ENCODE data around the gene CDC7.
A peak's percentile ranks its signal among the peaks of the same experiment; 100 is the strongest.

CDC7 gene

GRCh38 chr1:91501971-91502671 is 1.5 kb downstream of the CDC7 start:
- Histone ChIP-seq H3K27ac (ENCODE audit: low read length) (no peak overlapping the region; the same call in 1 of the 2 replicates), H4K20me1 (ENCODE audit: insufficient read depth, low read length) (peaks cover 5% of the 10 kb centered on the region), H3K4me3 (ENCODE audit: low read length) (peak overlapping the region; percentile 94), H3K79me2 (ENCODE audit: low read length) (peaks cover 63% of the 10 kb centered on the region), H3K9ac (ENCODE audit: low read length) (peak overlapping the region; percentile 85), H2AFZ (ENCODE audit: low read depth, low read length) (no peak overlapping the region), H3K27me3 (ENCODE audit: low read depth, low read length) (no peaks in the 10 kb centered on the region), H3K4me2 (ENCODE audit: low read length) (peak overlapping the region; percentile 94), H3K4me1 (ENCODE audit: low read length) (peaks cover 27% of the 10 kb centered on the region), H3K36me3 (replicated peaks; ENCODE audit: low read depth, low read length) (peaks cover 9% of the 10 kb centered on the region), H3K9me3 (ENCODE audit: insufficient read depth, low read length) (no peaks in the 10 kb centered on the region)
- TF ChIP-seq EZH2phosphoT487 (IDR thresholded peaks at IDR 0.05; ENCODE audit: low read depth) (no peak), CTCF (IDR thresholded peaks at IDR 0.05; ENCODE audit: low read depth, low read length) (no peak)

- TF ChIP-seq CTCF (IDR thresholded peaks at IDR 0.05; ENCODE audit: low read depth, low read length) = no peak
- TF ChIP-seq EZH2phosphoT487 (IDR thresholded peaks at IDR 0.05; ENCODE audit: low read depth) = no peak
- H3K27me3 ChIP-seq (ENCODE audit: low read depth, low read length) = no peaks in the 10 kb centered on the region
- H3K4me3 ChIP-seq (ENCODE audit: low read length) = peak overlapping the region; percentile 94; the same call in 1 of the 2 replicates
- H4K20me1 ChIP-seq (ENCODE audit: insufficient read depth, low read length) = peaks cover 5% of the 10 kb centered on the region
- H3K27ac ChIP-seq (ENCODE audit: low read length) = no peak overlapping the region
- no peaks in the 10 kb centered on the region for H3K9me3 ChIP-seq (ENCODE audit: insufficient read depth, low read length)
- H2AFZ ChIP-seq (ENCODE audit: low read depth, low read length) = no peak overlapping the region
- peak overlapping the region; percentile 94 for H3K4me2 ChIP-seq (ENCODE audit: low read length)
- peaks cover 9% of the 10 kb centered on the region for H3K36me3 ChIP-seq (replicated peaks; ENCODE audit: low read depth, low read length)
- H3K4me1 ChIP-seq (ENCODE audit: low read length) = peaks cover 27% of the 10 kb centered on the region
- H3K9ac ChIP-seq (ENCODE audit: low read length) = no peak overlapping the region
- H3K79me2 ChIP-seq (ENCODE audit: low read length) = peaks cover 65% of the 10 kb centered on the region
Measured at GRCh38 chr1:91502672-91503184, 2.1 kb downstream of the CDC7 start.

- Histone ChIP-seq H3K36me3 (replicated peaks; ENCODE audit: low read depth, low read length) (peaks cover 9% of the 10 kb centered on the region), H3K4me1 (ENCODE audit: low read length) (peaks cover 27% of the 10 kb centered on the region), H3K27ac (ENCODE audit: low read length) (no peak overlapping the region), H3K27me3 (ENCODE audit: low read depth, low read length) (no peaks in the 10 kb centered on the region), H2AFZ (ENCODE audit: low read depth, low read length) (no peak overlapping the region), H3K79me2 (ENCODE audit: low read length) (peaks cover 65% of the 10 kb centered on the region), H3K4me2 (ENCODE audit: low read length) (no peak overlapping the region), H3K4me3 (ENCODE audit: low read length) (no peak overlapping the region), H4K20me1 (ENCODE audit: insufficient read depth, low read length) (peaks cover 5% of the 10 kb centered on the region), H3K9ac (ENCODE audit: low read length) (no peak overlapping the region), H3K9me3 (ENCODE audit: insufficient read depth, low read length) (no peaks in the 10 kb centered on the region)
- TF ChIP-seq CTCF (IDR thresholded peaks at IDR 0.05; ENCODE audit: low read depth, low read length) = no peak
- no peak for TF ChIP-seq EZH2phosphoT487 (IDR thresholded peaks at IDR 0.05; ENCODE audit: low read depth)
Measured at GRCh38 chr1:91503332-91503900, 2.8 kb downstream of the CDC7 start.

- TF ChIP-seq EZH2phosphoT487 (IDR thresholded peaks at IDR 0.05; ENCODE audit: low read depth) (no peak), CTCF (IDR thresholded peaks at IDR 0.05; ENCODE audit: low read depth, low read length) (no peak)
- H4K20me1 ChIP-seq (ENCODE audit: insufficient read depth, low read length) = peaks cover 5% of the 10 kb centered on the region
- no peaks in the 10 kb centered on the region for H3K9me3 ChIP-seq (ENCODE audit: insufficient read depth, low read length)
- H2AFZ ChIP-seq (ENCODE audit: low read depth, low read length) = no peak overlapping the region
- peaks cover 12% of the 10 kb centered on the region for H3K36me3 ChIP-seq (replicated peaks; ENCODE audit: low read depth, low read length)
- no peak overlapping the region for H3K9ac ChIP-seq (ENCODE audit: low read length)
- H3K27me3 ChIP-seq (ENCODE audit: low read depth, low read length) = no peaks in the 10 kb centered on the region
- H3K4me3 ChIP-seq (ENCODE audit: low read length) = no peak overlapping the region
- no peak overlapping the region for H3K27ac ChIP-seq (ENCODE audit: low read length)
- H3K4me2 ChIP-seq (ENCODE audit: low read length) = no peak overlapping the region
- peaks cover 27% of the 10 kb centered on the region for H3K4me1 ChIP-seq (ENCODE audit: low read length)
- H3K79me2 ChIP-seq (ENCODE audit: low read length) = peaks cover 65% of the 10 kb centered on the region
Measured at GRCh38 chr1:91503975-91504530, 3.4 kb downstream of the CDC7 start.
